OCI-LY7 (cell line): Measurements from ENCODE around the gene TIMM10.

Source experiments
- CTCF ChIP-seq: fragments of 200-600 bp; sonication (generic); conservative IDR thresholded peaks from 2 replicates; pipeline ENCODE4 v1.5.1; 2014; ENCODE audit warnings: mild to moderate bottlenecking, antibody characterized with exemption, low read length, moderate library complexity, mixed read lengths
- EZH2phosphoT487 ChIP-seq: fragments of 200-600 bp; sonication (generic); IDR thresholded peaks from 2 replicates; pipeline ENCODE4 v1.6.1; 2018; ENCODE audit warnings: low read depth, borderline replicate concordance, mild to moderate bottlenecking, mixed run types, antibody characterized with exemption, low read length, moderate library complexity, mixed read lengths

GRCh38 chr11:57508341-57509170 is 22.0 kb downstream of the TIMM10 start:
- TF ChIP-seq CTCF (no peak), EZH2phosphoT487 (no peak)
